ENCODE results near the gene ZBTB21. TPM values are rescaled to one million over a fixed set of nuclear protein-coding genes. Genes with fewer than 3 reads are reported as not detected.

ZBTB21 gene
- total and polyA plus RNA-seq, 7 donors: 0.49 to 8.8 (median 4.5) TPM

DNA sequence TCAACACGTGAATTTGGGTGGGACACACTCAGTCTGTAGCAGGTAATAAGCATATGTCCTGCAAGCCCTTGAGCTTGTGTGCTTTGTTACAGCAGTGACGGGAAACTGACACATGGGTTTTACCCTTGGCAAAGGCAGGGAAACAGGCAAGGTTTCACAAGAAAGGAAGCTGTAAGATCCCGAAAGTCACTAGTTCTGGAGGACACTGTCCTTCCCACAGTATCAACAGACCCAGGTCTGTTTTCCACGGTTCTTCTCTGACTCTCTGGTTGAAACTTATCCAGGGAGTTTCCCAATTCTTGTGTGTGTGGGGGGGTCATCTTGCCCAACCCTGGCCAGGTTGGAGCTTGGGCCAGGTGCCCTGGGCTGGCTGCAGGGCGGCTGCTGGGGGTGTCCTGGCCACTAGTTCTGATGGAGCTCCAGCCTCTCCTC lies 29.3 kb upstream of the ZBTB21 start:
- ATAC-seq (peak in 3 of 4 donors; percentile 50 to 72 (median 62)), DNase-seq (no peak)
- TF ChIP-seq, protein P1, sequence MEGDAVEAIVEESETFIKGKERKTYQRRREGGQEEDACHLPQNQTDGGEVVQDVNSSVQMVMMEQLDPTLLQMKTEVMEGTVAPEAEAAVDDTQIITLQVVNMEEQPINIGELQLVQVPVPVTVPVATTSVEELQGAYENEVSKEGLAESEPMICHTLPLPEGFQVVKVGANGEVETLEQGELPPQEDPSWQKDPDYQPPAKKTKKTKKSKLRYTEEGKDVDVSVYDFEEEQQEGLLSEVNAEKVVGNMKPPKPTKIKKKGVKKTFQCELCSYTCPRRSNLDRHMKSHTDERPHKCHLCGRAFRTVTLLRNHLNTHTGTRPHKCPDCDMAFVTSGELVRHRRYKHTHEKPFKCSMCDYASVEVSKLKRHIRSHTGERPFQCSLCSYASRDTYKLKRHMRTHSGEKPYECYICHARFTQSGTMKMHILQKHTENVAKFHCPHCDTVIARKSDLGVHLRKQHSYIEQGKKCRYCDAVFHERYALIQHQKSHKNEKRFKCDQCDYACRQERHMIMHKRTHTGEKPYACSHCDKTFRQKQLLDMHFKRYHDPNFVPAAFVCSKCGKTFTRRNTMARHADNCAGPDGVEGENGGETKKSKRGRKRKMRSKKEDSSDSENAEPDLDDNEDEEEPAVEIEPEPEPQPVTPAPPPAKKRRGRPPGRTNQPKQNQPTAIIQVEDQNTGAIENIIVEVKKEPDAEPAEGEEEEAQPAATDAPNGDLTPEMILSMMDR (IDR thresholded peaks at IDR 0.05): no peak
- H3K4me1 ChIP-seq: no peaks in the 10 kb centered on the region
- no peaks in the 10 kb centered on the region for H3K36me3 ChIP-seq (ENCODE audit: insufficient read depth in 1 of 2, low read depth in 1 of 2)
- peaks cover 0 to 4% (median 3%) of the 10 kb centered on the region in 3 donors for H3K27me3 ChIP-seq (ENCODE audit: insufficient read depth in 3 of 3, low read length in 2 of 3)
- H3K27ac ChIP-seq: peak overlapping the region; percentile 16
- 19 to 37% (median 27%) methylated on average over 5 of the region's 5 CpGs for WGBS, 3 donors
- no peak overlapping the region for H3K4me3 ChIP-seq
- intact Hi-C loops (cut with DNase I): no loop called here
- H3K9me3 ChIP-seq: no peaks in the 10 kb centered on the region

DNA sequence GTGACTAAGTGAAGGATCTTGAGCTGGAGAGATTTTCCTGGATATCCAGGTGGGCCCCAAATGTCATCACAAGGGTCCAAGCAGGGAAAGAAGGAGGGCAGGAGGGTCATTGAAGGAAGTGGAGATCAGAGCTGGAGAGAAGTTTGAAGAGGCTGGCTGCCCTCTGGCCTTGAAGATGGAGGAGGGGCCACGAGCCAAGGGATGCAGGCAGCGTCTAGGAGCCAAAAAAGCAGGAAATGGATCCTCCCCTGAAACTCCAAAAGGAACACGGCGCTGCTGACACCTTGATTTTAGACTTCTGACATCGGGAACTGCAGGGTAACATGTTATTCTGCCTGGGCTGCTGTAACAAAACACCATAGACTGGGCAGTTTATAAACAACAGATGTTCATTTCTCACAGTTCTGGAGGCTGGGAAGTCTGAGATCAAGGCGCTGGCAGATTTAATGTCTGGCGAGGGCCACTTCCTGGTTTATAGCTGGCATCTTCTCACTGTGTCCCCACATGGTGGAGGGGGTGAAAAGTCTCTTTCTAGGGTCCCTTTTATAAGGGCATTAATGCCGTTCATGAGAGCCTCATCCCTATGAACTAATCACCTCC lies 28.8 kb upstream of the ZBTB21 start:
- intact Hi-C loops (cut with DNase I): no loop called here
- Histone ChIP-seq H3K4me3 (no peak overlapping the region), H3K4me1 (no peaks in the 10 kb centered on the region), H3K9me3 (no peaks in the 10 kb centered on the region), H3K27ac (no peak overlapping the region), H3K27me3 (ENCODE audit: insufficient read depth in 3 of 3, low read length in 2 of 3) (peaks cover 0 to 4% (median 3%) of the 10 kb centered on the region in 3 donors), H3K36me3 (ENCODE audit: insufficient read depth in 1 of 2, low read depth in 1 of 2) (no peaks in the 10 kb centered on the region)
- no peak for DNase-seq
- 39 to 55% (median 44%) methylated on average over 8 of the region's 8 CpGs for WGBS, 3 donors
- peak in 1 of 4 donors; percentile 5 for ATAC-seq
- TF ChIP-seq, protein P1 (IDR thresholded peaks at IDR 0.05): no peak

DNA sequence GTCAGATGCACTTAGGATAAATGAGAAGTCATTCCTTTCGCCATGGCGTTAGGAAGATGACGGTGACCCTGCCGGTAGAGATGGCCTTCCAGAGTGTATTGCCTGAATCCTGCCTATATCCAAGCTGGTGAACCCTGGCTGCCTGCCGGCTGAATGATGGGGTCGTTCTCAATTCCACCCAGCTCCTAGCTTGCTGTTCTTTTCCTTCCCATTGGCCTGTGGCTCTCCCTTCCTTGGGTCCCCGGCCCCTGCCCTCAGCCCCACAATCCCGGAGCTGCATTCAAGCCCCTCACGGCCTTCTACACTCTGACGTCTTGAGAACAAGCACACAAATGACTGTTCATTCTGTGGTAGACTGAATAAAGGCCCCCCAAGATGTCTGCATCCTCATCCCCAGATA lies 28.2 kb upstream of the ZBTB21 start:
- H3K36me3 ChIP-seq (ENCODE audit: insufficient read depth in 1 of 2, low read depth in 1 of 2): no peaks in the 10 kb centered on the region
- no peak overlapping the region for H3K4me3 ChIP-seq
- intact Hi-C loops (cut with DNase I): no loop called here
- H3K27ac ChIP-seq: no peak overlapping the region
- peaks cover 0 to 4% (median 3%) of the 10 kb centered on the region in 3 donors for H3K27me3 ChIP-seq (ENCODE audit: insufficient read depth in 3 of 3, low read length in 2 of 3)
- H3K4me1 ChIP-seq: no peaks in the 10 kb centered on the region
- ATAC-seq (no peak), DNase-seq (no peak)
- TF ChIP-seq, protein P1 (IDR thresholded peaks at IDR 0.05): no peak
- 88 to 96% (median 90%) methylated on average over 10 of the region's 10 CpGs for WGBS, 3 donors
- H3K9me3 ChIP-seq: no peaks in the 10 kb centered on the region

DNA sequence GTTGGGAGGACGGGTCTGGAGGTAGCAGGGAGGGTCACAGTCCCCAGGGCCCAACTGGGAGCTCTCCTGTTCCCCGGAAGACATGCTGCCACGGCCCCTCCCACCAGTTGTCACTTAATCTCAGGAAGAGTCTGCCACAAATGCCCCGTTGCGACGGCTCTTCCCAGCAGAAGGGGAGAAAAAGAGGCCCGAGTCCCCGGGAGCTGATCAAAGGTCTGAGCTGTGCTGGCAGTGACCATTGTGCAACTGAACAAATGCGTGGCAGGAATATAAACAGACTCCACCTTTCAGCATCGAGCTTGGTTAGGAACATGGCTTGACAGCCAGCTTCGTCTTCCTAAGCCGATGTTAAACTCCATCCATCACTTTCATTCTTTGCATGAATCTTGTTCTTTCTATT lies 27.8 kb upstream of the ZBTB21 start:
- no peaks in the 10 kb centered on the region for H3K9me3 ChIP-seq
- no peak overlapping the region for H3K27ac ChIP-seq
- ATAC-seq: no peak
- no peaks in the 10 kb centered on the region for H3K36me3 ChIP-seq (ENCODE audit: insufficient read depth in 1 of 2, low read depth in 1 of 2)
- TF ChIP-seq, protein P1 (IDR thresholded peaks at IDR 0.05): no peak
- peaks cover 0 to 4% (median 3%) of the 10 kb centered on the region in 3 donors for H3K27me3 ChIP-seq (ENCODE audit: insufficient read depth in 3 of 3, low read length in 2 of 3)
- H3K4me1 ChIP-seq: no peaks in the 10 kb centered on the region
- H3K4me3 ChIP-seq: no peak overlapping the region
- no peak for DNase-seq
- intact Hi-C loops (cut with DNase I): no loop called here
- WGBS, 3 donors: 65 to 73% (median 72%) methylated on average over 12 of the region's 12 CpGs

DNA sequence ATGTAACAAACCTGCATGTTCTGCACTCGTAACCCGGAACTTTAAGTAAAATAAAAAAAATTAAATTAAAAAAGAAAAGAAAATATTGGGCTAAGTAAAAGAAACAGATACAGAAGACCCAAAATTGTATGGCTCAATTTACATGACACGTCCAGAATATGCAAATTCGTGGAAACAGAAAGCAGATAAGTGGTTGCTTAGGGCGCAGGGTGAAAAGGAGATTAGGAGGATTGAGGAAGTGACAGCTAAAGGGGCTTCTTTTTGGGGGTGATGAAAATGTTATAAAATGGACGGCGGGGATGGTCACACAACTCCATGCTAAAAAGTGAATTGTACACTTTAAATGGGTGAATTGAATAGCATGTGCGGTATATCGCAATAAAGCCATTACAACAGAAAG lies 27.4 kb upstream of the ZBTB21 start:
- ATAC-seq (no peak), DNase-seq (no peak)
- Histone ChIP-seq H3K36me3 (ENCODE audit: insufficient read depth in 1 of 2, low read depth in 1 of 2) (no peaks in the 10 kb centered on the region), H3K27me3 (ENCODE audit: insufficient read depth in 3 of 3, low read length in 2 of 3) (peaks cover 0 to 4% (median 3%) of the 10 kb centered on the region in 3 donors), H3K9me3 (no peaks in the 10 kb centered on the region), H3K4me3 (no peak overlapping the region), H3K27ac (no peak overlapping the region), H3K4me1 (no peaks in the 10 kb centered on the region)
- TF ChIP-seq, protein P1 (IDR thresholded peaks at IDR 0.05): no peak
- intact Hi-C loops (cut with DNase I): no loop called here
- 92 to 96% (median 95%) methylated on average over 9 of the region's 9 CpGs for WGBS, 3 donors

All from psoas muscle (tissue), 8 donors.